ENCODE measurements around the gene LANCL1. TPM values are rescaled to one million over a fixed set of nuclear protein-coding genes. Genes with fewer than 3 reads are reported as not detected.
"Not testable (repeated sequence)": the region's sequence is repeated elsewhere in the genome, so short reads cannot be mapped to it uniquely, and the experiment has no call there.

The LANCL1 gene
- total RNA-seq, 2 experiments from 2014 or later = 34.0 to 36.9 TPM

DNA sequence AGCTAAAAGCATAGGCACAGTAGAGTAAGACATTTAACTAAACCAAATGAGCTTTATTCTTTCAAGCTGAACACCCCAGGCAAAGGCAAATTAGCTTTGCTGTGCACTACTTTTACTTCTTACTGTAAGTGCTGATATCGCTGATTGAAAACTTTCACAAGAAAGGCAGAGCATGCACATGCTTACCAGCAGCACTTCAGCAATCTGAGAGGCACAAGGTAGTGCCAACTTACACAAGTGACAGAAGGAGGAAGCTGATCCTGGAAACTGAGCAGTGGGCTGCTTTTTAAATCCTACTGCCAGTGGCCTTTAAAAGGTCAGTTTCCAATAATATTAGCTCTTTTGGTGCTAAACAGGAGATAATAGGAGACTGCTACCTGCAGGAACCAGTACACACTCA, 43.9 kb downstream of the LANCL1 start:
- CTCF ChIA-PET = interaction anchor here (1.0 to 1.5 kb wide), 2 partner anchors 10 to 70 kb away, joined by 3 read pairs; no protein-coding TSS in a partner anchor
- no peak overlapping the region for H3K27ac Mint-ChIP-seq

DNA sequence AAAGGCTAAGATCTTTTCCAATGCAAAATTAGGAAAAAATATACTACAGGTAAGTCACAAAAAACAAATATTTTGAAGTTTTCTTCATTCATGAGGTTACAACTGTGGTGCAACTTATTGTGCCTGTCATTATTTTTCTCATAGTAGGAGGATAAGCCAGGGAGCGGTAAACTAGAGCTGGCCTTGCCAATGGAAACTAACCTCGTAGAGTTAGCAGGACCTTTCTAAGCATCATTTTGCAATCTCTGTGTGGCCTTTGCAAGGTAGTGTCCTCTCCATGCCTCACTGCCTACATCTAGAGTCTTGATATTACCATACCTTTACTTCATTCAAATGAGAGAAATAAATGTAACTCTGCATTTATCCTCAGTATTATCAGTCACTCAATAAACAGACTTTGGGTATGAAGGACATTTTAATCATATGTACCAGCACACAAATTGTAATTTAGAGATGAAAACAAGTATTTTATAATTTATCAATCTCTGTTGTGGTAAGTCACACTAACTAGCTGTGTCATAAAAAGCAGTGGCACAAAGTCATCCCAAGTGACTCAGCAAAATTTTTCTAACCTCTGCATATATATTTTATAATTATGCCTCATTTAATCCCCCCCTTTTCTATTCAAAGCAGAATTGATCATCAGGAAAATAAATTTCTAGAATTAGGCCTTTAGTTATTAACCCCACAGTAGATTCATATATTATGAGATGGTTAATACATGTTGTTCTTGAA, 47.0 kb downstream of the LANCL1 start:
- H3K27me3 Mint-ChIP-seq = no peaks in the 10 kb centered on the region
- H3K36me3 Mint-ChIP-seq (ENCODE audit: low read depth) = peaks cover 71% of the 10 kb centered on the region
- no peak overlapping the region for H3K4me3 Mint-ChIP-seq
- ChIA-PET POLR2A (no interaction called here), CTCF (no interaction called here)
- peaks cover 40% of the 10 kb centered on the region for H3K9me3 Mint-ChIP-seq
- H3K27ac Mint-ChIP-seq = no peak overlapping the region
- DNase-seq (no peak), ATAC-seq (no peak)
- TF ChIP-seq, protein P1, sequence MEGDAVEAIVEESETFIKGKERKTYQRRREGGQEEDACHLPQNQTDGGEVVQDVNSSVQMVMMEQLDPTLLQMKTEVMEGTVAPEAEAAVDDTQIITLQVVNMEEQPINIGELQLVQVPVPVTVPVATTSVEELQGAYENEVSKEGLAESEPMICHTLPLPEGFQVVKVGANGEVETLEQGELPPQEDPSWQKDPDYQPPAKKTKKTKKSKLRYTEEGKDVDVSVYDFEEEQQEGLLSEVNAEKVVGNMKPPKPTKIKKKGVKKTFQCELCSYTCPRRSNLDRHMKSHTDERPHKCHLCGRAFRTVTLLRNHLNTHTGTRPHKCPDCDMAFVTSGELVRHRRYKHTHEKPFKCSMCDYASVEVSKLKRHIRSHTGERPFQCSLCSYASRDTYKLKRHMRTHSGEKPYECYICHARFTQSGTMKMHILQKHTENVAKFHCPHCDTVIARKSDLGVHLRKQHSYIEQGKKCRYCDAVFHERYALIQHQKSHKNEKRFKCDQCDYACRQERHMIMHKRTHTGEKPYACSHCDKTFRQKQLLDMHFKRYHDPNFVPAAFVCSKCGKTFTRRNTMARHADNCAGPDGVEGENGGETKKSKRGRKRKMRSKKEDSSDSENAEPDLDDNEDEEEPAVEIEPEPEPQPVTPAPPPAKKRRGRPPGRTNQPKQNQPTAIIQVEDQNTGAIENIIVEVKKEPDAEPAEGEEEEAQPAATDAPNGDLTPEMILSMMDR (IDR thresholded peaks at IDR 0.05) = no peak
- intact Hi-C loops (cut with micrococcal nuclease) = no loop called here
- H3K4me1 Mint-ChIP-seq (ENCODE audit: low read depth) = peaks cover 4% of the 10 kb centered on the region

More for the DNA sequence above, 43.9 kb downstream of the LANCL1 start:
- Mint-ChIP-seq H3K4me3 (no peak overlapping the region), H3K9me3 (peaks cover 16% of the 10 kb centered on the region), H3K36me3 (ENCODE audit: low read depth) (peaks cover 81% of the 10 kb centered on the region), H3K27me3 (no peaks in the 10 kb centered on the region), H3K4me1 (ENCODE audit: low read depth) (peaks cover 4% of the 10 kb centered on the region)
- ATAC-seq (no peak), DNase-seq (no peak)
- TF ChIP-seq, protein P1 (IDR thresholded peaks at IDR 0.05) = no peak
- POLR2A ChIA-PET = no interaction called here
- intact Hi-C loops (cut with micrococcal nuclease) = no loop called here

DNA sequence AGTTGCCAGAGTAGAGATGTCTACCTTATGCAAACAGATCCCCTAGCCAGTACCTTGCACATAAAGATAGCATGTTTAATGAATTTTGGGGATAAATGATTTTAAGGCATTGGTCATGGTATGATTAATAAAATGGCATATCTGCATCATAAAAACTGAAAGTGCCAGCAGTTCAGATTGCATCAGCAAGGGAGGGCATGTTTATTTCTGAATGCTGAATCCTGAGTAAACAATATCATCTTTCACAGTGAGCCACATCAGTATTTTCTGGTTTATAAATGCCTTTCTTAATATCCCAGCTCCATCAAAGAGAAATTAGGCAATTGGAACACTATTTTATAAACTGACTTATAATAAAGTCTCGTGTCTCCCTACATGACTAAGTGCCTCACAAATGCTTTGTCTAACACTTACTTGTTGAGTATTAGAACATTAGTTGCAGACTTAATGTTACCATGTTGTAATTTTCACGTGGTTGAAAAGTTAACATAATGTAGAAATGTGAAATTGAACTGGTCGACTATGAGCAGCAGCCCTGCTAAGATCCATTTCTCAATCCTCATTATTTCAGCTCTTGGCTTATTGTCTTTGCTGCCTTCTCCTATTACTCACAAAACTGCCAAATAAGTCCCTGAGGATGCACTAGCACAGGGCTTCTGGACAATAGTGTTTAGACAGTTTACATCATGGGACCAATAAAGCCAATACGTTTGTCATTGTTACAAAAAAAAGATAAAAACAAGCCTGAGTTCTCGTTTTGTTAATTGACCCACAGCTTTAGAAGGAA, 48.0 kb downstream of the LANCL1 start:
- no peak for DNase-seq
- peaks cover 4% of the 10 kb centered on the region for H3K4me1 Mint-ChIP-seq (ENCODE audit: low read depth)
- intact Hi-C loops (cut with micrococcal nuclease) = no loop called here
- TF ChIP-seq, protein P1 (IDR thresholded peaks at IDR 0.05) = no peak
- peaks cover 46% of the 10 kb centered on the region for H3K9me3 Mint-ChIP-seq
- CTCF ChIA-PET = no interaction called here
- no peak overlapping the region for H3K4me3 Mint-ChIP-seq
- H3K27ac Mint-ChIP-seq = no peak overlapping the region
- H3K36me3 Mint-ChIP-seq (ENCODE audit: low read depth) = peaks cover 66% of the 10 kb centered on the region
- no peaks in the 10 kb centered on the region for H3K27me3 Mint-ChIP-seq
- POLR2A ChIA-PET = no interaction called here
- no peak for ATAC-seq

DNA sequence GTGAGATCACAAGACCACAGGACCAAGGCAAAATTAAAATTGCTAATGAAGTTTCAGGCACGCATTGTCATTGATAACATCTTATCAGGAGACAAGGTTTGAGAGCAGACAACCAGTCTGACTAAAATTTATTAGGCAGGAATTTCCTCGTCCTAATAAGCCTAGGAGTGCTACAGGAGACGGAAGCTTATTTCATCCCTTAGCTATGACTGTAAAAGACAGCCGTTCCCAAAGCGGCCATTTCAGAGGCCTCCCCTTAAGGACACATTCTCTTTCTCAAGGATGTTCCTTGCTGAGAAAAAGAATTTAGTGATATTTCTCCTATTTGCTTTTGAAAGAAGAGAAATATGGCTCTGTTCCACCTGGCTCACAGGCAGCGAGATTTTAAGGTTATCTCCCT, 49.2 kb downstream of the LANCL1 start:
- H3K36me3 Mint-ChIP-seq (ENCODE audit: low read depth) = peaks cover 53% of the 10 kb centered on the region
- POLR2A ChIA-PET; H3K27ac Mint-ChIP-seq; ATAC-seq; CTCF ChIA-PET; DNase-seq; H3K27me3 Mint-ChIP-seq; H3K4me1 Mint-ChIP-seq (ENCODE audit: low read depth); intact Hi-C loops (cut with micrococcal nuclease); H3K4me3 Mint-ChIP-seq: not testable (repeated sequence)
- H3K9me3 Mint-ChIP-seq = peaks cover 44% of the 10 kb centered on the region

DNA sequence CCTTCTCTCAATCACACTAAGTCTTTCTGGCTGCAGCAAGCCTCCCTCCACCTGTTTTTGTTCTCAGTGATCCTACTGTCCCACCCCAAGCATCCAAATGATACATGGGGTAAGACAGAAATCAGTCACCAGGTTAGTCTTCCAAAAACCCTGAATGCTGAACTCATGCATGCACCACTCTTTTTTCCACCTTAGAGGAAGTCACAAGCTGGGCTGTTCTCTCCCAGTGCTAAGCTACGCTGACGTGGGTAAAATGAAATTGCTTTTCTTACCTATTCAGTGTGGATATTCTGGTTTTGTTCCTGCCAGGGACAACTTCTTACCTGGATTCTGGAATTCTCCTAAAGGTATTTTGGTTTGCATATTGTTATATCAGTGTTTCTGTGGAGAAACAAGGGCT, 54.2 kb downstream of the LANCL1 start:
- DNase-seq (no peak), ATAC-seq (no peak)
- POLR2A ChIA-PET = no interaction called here
- Mint-ChIP-seq H3K27me3 (peaks cover 8% of the 10 kb centered on the region), H3K9me3 (peaks cover 27% of the 10 kb centered on the region), H3K4me3 (no peak overlapping the region), H3K36me3 (ENCODE audit: low read depth) (peaks cover 11% of the 10 kb centered on the region), H3K4me1 (ENCODE audit: low read depth) (no peaks in the 10 kb centered on the region), H3K27ac (no peak overlapping the region)
- CTCF ChIA-PET = no interaction called here
- intact Hi-C loops (cut with micrococcal nuclease) = no loop called here
- TF ChIP-seq, protein P1 (IDR thresholded peaks at IDR 0.05) = no peak

Data from activated CD8-positive, alpha-beta T cell treated with anti-CD3 and anti-CD28 coated beads for 36 hours (primary cell).